ENCODE results near the gene CBLL2.

DNA sequence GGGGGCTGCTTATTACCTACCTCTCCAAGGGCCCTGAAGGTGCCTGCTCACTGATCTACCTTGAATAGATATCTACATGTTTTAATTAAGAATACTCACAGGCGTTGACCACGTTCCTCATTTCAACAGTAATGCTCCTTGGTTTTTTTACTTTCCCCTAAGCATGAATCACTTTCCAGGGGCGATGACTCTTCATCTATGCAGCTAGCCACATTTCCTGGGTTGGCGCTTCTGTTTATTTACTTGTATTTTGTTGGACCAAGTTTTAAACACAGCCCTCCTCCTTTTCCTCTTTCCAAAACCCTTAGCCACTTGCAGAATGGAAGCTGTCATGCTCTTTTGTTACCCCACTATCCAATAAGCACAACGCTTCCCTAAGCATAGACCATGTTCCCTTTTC is 50.8 kb downstream of the CBLL2 start:
- TF ChIP-seq, protein P1, sequence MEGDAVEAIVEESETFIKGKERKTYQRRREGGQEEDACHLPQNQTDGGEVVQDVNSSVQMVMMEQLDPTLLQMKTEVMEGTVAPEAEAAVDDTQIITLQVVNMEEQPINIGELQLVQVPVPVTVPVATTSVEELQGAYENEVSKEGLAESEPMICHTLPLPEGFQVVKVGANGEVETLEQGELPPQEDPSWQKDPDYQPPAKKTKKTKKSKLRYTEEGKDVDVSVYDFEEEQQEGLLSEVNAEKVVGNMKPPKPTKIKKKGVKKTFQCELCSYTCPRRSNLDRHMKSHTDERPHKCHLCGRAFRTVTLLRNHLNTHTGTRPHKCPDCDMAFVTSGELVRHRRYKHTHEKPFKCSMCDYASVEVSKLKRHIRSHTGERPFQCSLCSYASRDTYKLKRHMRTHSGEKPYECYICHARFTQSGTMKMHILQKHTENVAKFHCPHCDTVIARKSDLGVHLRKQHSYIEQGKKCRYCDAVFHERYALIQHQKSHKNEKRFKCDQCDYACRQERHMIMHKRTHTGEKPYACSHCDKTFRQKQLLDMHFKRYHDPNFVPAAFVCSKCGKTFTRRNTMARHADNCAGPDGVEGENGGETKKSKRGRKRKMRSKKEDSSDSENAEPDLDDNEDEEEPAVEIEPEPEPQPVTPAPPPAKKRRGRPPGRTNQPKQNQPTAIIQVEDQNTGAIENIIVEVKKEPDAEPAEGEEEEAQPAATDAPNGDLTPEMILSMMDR (IDR thresholded peaks at IDR 0.05; ENCODE audit: borderline replicate concordance, extremely low read depth, low read length, poor library complexity, severe bottlenecking): no peak
- no peak for TF ChIP-seq EZH2 (IDR thresholded peaks at IDR 0.05; ENCODE audit: borderline replicate concordance, low read depth, low read length, severe bottlenecking)
